Neuron (in vitro differentiated cells): Measurements from ENCODE around the gene CLP1.
A peak's percentile ranks its signal among the peaks of the same experiment; 100 is the strongest.

Experiments
- H2AFZ ChIP-seq: one replicate; pipeline ENCODE4 v1.6.1; 2013; ENCODE audit warnings: low read depth, mild to moderate bottlenecking, inconsistent platforms, low read length, moderate library complexity
- H3K27me3 ChIP-seq: one replicate; pipeline ENCODE4 v1.6.1; 2013; ENCODE audit warnings: low read length; ENCODE audit not compliant: insufficient read depth
- H3K36me3 ChIP-seq: one replicate; pipeline ENCODE4 v1.6.1; 2013; ENCODE audit warnings: low read length; ENCODE audit not compliant: insufficient read depth
- H3K4me1 ChIP-seq: one replicate; pipeline ENCODE4 v1.6.1; 2013; ENCODE audit warnings: low read length; ENCODE audit not compliant: insufficient read depth
- H3K4me3 ChIP-seq: 2 replicates; pipeline ENCODE4 v1.5.1; 2013; ENCODE audit warnings: mild to moderate bottlenecking, low read length, moderate library complexity
- H3K9me3 ChIP-seq: one replicate; pipeline ENCODE4 v1.6.1; 2013; ENCODE audit warnings: low read length

The CLP1 gene

GRCh38 chr11:57656885-57657193 is 723 bp upstream of the CLP1 start:
- Histone ChIP-seq H2AFZ (peak overlapping the region; percentile 13), H3K36me3 (peaks cover 23% of the 10 kb centered on the region), H3K4me3 (peak overlapping the region; percentile 64), H3K27me3 (no peaks in the 10 kb centered on the region), H3K4me1 (peaks cover 11% of the 10 kb centered on the region), H3K9me3 (no peaks in the 10 kb centered on the region)

GRCh38 chr11:57658023-57658361 is 430 bp downstream of the CLP1 start:
- H3K36me3 ChIP-seq = peaks cover 29% of the 10 kb centered on the region
- H3K4me1 ChIP-seq = peaks cover 9% of the 10 kb centered on the region
- H3K4me3 ChIP-seq = peak overlapping the region; percentile 64
- H2AFZ ChIP-seq = no peak overlapping the region
- no peaks in the 10 kb centered on the region for H3K27me3 ChIP-seq
- no peaks in the 10 kb centered on the region for H3K9me3 ChIP-seq

GRCh38 chr11:57659669-57660068 is 2.1 kb downstream of the CLP1 start:
- Histone ChIP-seq H3K4me3 (no peak overlapping the region), H3K4me1 (peaks cover 8% of the 10 kb centered on the region), H3K9me3 (no peaks in the 10 kb centered on the region), H2AFZ (no peak overlapping the region), H3K36me3 (peaks cover 29% of the 10 kb centered on the region), H3K27me3 (no peaks in the 10 kb centered on the region)

- Histone ChIP-seq H3K27me3 (no peaks in the 10 kb centered on the region), H2AFZ (no peak overlapping the region), H3K9me3 (no peaks in the 10 kb centered on the region), H3K36me3 (peaks cover 29% of the 10 kb centered on the region), H3K4me3 (no peak overlapping the region), H3K4me1 (peaks cover 11% of the 10 kb centered on the region)
These were observed 5.3 kb downstream of the CLP1 start for GRCh38 chr11:57662893-57663292.

- Histone ChIP-seq H3K4me3 (no peak overlapping the region), H3K36me3 (peaks cover 29% of the 10 kb centered on the region), H3K4me1 (peaks cover 12% of the 10 kb centered on the region), H3K27me3 (no peaks in the 10 kb centered on the region), H2AFZ (no peak overlapping the region), H3K9me3 (no peaks in the 10 kb centered on the region)
These were observed 6.4 kb downstream of the CLP1 start for GRCh38 chr11:57663975-57664374.

GRCh38 chr11:57667117-57667735 is 9.7 kb downstream of the CLP1 start:
- peak overlapping the region; percentile 66 for H3K4me3 ChIP-seq

GRCh38 chr11:57667736-57668433 is 10.3 kb downstream of the CLP1 start, which contains the start of gene ZDHHC5:
Gene ZDHHC5, plus strand, starts transcription at chr11:57668114. Its CDS starts 4,977 bp downstream, at chr11:57673091.
- Histone ChIP-seq H2AFZ (peak within 1 kb of the TSS; percentile 85), H3K9me3 (no peaks in the 10 kb centered on the region)

More at GRCh38 chr11:57667117-57667735, 9.7 kb downstream of the CLP1 start:
- Histone ChIP-seq H3K9me3 (no peaks in the 10 kb centered on the region), H3K36me3 (peaks cover 12% of the 10 kb centered on the region), H2AFZ (peak overlapping the region; percentile 85), H3K27me3 (no peaks in the 10 kb centered on the region), H3K4me1 (peaks cover 19% of the 10 kb centered on the region)

GRCh38 chr11:57668434-57668782 is 10.8 kb downstream of the CLP1 start:
- peaks cover 19% of the 10 kb centered on the region for H3K4me1 ChIP-seq
- H3K27me3 ChIP-seq = no peaks in the 10 kb centered on the region
- peak overlapping the region; percentile 66 for H3K4me3 ChIP-seq
- H3K9me3 ChIP-seq = no peaks in the 10 kb centered on the region
- H3K36me3 ChIP-seq = peaks cover 20% of the 10 kb centered on the region
- H2AFZ ChIP-seq = peak overlapping the region; percentile 15

More at GRCh38 chr11:57667736-57668433, 10.3 kb downstream of the CLP1 start, which contains the start of gene ZDHHC5:
- H3K27me3 ChIP-seq = no peaks in the 10 kb centered on the region
- peaks cover 14% of the 10 kb centered on the region for H3K36me3 ChIP-seq
- H3K4me1 ChIP-seq = peaks cover 19% of the 10 kb centered on the region
- H3K4me3 ChIP-seq = peak within 1 kb of the TSS; percentile 66

- Histone ChIP-seq H3K4me3 (no peak overlapping the region), H3K9me3 (no peaks in the 10 kb centered on the region), H3K27me3 (no peaks in the 10 kb centered on the region), H3K36me3 (peaks cover 56% of the 10 kb centered on the region), H2AFZ (no peak overlapping the region), H3K4me1 (peaks cover 4% of the 10 kb centered on the region)
These were observed 16.7 kb downstream of the CLP1 start for GRCh38 chr11:57674251-57674650.

GRCh38 chr11:57675176-57675941 is 17.8 kb downstream of the CLP1 start:
- H3K36me3 ChIP-seq = peaks cover 64% of the 10 kb centered on the region
- H3K27me3 ChIP-seq = no peaks in the 10 kb centered on the region
- no peaks in the 10 kb centered on the region for H3K4me1 ChIP-seq
- no peak overlapping the region for H3K4me3 ChIP-seq
- H2AFZ ChIP-seq = no peak overlapping the region
- H3K9me3 ChIP-seq = no peaks in the 10 kb centered on the region

- Histone ChIP-seq H3K4me1 (no peaks in the 10 kb centered on the region), H2AFZ (no peak overlapping the region), H3K27me3 (no peaks in the 10 kb centered on the region), H3K36me3 (peaks cover 59% of the 10 kb centered on the region), H3K9me3 (no peaks in the 10 kb centered on the region), H3K4me3 (no peak overlapping the region)
These were observed 21.8 kb downstream of the CLP1 start for GRCh38 chr11:57679396-57679795.

GRCh38 chr11:57680552-57680874 is 23.0 kb downstream of the CLP1 start:
- H3K27me3 ChIP-seq = no peaks in the 10 kb centered on the region
- no peak overlapping the region for H3K4me3 ChIP-seq
- no peaks in the 10 kb centered on the region for H3K9me3 ChIP-seq
- peaks cover 61% of the 10 kb centered on the region for H3K36me3 ChIP-seq
- no peak overlapping the region for H2AFZ ChIP-seq
- H3K4me1 ChIP-seq = no peaks in the 10 kb centered on the region

GRCh38 chr11:57681168-57681567 is 23.6 kb downstream of the CLP1 start:
- no peaks in the 10 kb centered on the region for H3K27me3 ChIP-seq
- no peaks in the 10 kb centered on the region for H3K9me3 ChIP-seq
- no peak overlapping the region for H2AFZ ChIP-seq
- H3K36me3 ChIP-seq = peaks cover 60% of the 10 kb centered on the region
- H3K4me3 ChIP-seq = no peak overlapping the region
- H3K4me1 ChIP-seq = no peaks in the 10 kb centered on the region
